ENCODE measurements around the gene MLLT1. TPM values are rescaled to one million over a fixed set of nuclear protein-coding genes. Genes with fewer than 3 reads are reported as not detected.

Gene MLLT1
- total RNA-seq, 1 experiment from 2014 or later, result 58.3 TPM

GRCh38 chr19:6246174-6247006 lies 33.4 kb downstream of the MLLT1 start:
- DNase-seq (ENCODE audit: low read depth, low spot score) (no peak), ATAC-seq (no peak)
- TF ChIP-seq TCF7L2 (IDR thresholded peaks at IDR 0.05; ENCODE audit: low read depth, low read length), result no peak
- no peak for TF ChIP-seq POLR2AphosphoS5 (IDR thresholded peaks at IDR 0.05; ENCODE audit: low read depth, low read length)
- no peak for TF ChIP-seq REST (IDR thresholded peaks at IDR 0.05; ENCODE audit: insufficient read depth in 1 of 2, low read depth in 2 of 2, low read length in 1 of 2)
- TF ChIP-seq CTCF (IDR thresholded peaks at IDR 0.05), result no peak
- TF ChIP-seq SIN3A (IDR thresholded peaks at IDR 0.05; ENCODE audit: borderline replicate concordance, insufficient read depth, low read depth, low read length), result no peak
- no peak overlapping the region for H3K27ac ChIP-seq (ENCODE audit: low read length)
- in situ Hi-C loops (cut with HindIII; ENCODE audit: low pct_unique_long_range_greater_than_20kb, low sequenced_read_pairs) (no loop called here), intact Hi-C loops (cut with micrococcal nuclease; ENCODE audit: unreplicated experiment) (no loop called here)
- CTCF ChIA-PET, result no interaction called here
- H3K27me3 ChIP-seq (ENCODE audit: control insufficient read depth, insufficient read depth, low read length), result no peaks in the 10 kb centered on the region
- BruUV-seq (replicated peaks), result no TSS peak
- no peaks in the 10 kb centered on the region for H3K4me1 ChIP-seq (ENCODE audit: control insufficient read depth, insufficient read depth, low read length)
- H3K9me3 ChIP-seq (ENCODE audit: control insufficient read depth, insufficient read depth, low read depth, low read length), result no peaks in the 10 kb centered on the region
- H3K4me3 ChIP-seq (ENCODE audit: low read depth in 2 of 2, low read length in 2 of 2), result no peak overlapping the region
- H3K36me3 ChIP-seq (ENCODE audit: control insufficient read depth, insufficient read depth, low read length), result no peaks in the 10 kb centered on the region
- POLR2A ChIA-PET, result no interaction called here

DNA sequence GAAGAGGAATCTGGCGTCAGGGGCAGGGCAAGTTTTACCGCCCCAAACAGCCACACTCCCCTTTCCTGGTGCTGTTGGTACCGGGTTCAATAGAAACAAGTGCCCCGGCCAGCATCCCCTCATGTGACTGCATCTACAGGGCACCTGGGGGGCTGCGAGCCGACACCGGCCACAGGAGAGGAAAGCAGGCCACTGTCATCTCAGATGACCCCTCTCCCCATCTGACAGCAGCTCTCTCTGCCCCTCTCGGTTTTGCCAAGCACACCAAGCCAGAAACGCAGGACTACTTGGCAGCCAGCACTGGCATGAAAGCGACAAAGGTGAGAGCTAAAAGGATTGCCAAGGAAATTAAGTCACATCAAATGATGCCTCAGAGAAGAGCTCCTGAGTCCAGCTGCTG lies 37.1 kb downstream of the MLLT1 start:
- ChIA-PET POLR2A (no interaction called here), CTCF (no interaction called here)
- TF ChIP-seq SIN3A (IDR thresholded peaks at IDR 0.05; ENCODE audit: borderline replicate concordance, insufficient read depth, low read depth, low read length), result no peak
- no peak for TF ChIP-seq POLR2AphosphoS5 (IDR thresholded peaks at IDR 0.05; ENCODE audit: low read depth, low read length)
- TF ChIP-seq CTCF (IDR thresholded peaks at IDR 0.05), result no peak
- no peak for TF ChIP-seq TCF7L2 (IDR thresholded peaks at IDR 0.05; ENCODE audit: low read depth, low read length)
- no peak for TF ChIP-seq REST (IDR thresholded peaks at IDR 0.05; ENCODE audit: insufficient read depth in 1 of 2, low read depth in 2 of 2, low read length in 1 of 2)
- BruUV-seq (replicated peaks), result no TSS peak
- no peak overlapping the region for H3K27ac ChIP-seq (ENCODE audit: low read length)
- H3K4me1 ChIP-seq (ENCODE audit: control insufficient read depth, insufficient read depth, low read length), result no peaks in the 10 kb centered on the region
- H3K9me3 ChIP-seq (ENCODE audit: control insufficient read depth, insufficient read depth, low read depth, low read length), result no peaks in the 10 kb centered on the region
- H3K27me3 ChIP-seq (ENCODE audit: control insufficient read depth, insufficient read depth, low read length), result no peaks in the 10 kb centered on the region
- H3K36me3 ChIP-seq (ENCODE audit: control insufficient read depth, insufficient read depth, low read length), result no peaks in the 10 kb centered on the region
- in situ Hi-C loops (cut with HindIII; ENCODE audit: low pct_unique_long_range_greater_than_20kb, low sequenced_read_pairs), result no loop called here
- DNase-seq (ENCODE audit: low read depth, low spot score), result no peak
- intact Hi-C loops (cut with micrococcal nuclease; ENCODE audit: unreplicated experiment), result no loop called here
- H3K4me3 ChIP-seq (ENCODE audit: low read depth in 2 of 2, low read length in 2 of 2), result no peak overlapping the region
- no peak for ATAC-seq

All from Panc1 (cell line).